ENCODE data around the gene CCDC82.

The CCDC82 gene

DNA sequence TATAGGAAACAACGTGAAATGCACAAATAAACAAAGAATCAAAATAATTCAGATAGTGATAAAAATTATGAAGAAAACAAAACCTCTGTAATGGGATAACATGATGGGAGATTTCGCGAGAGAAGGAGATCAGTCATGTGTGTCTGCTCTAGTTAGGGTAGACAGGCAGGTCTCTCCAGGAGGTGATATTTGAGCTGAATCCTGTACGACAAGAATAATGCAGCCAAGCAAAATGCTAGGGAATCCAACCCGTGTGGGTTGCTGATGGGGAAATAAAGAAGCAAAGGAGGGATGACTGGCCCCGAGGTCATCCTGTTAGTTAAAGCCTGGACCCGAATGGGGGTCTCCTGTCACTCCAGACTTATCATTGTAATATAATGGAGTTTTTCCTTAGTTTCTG, 62.8 kb downstream of the CCDC82 start:
- DNase-seq = no peak

DNA sequence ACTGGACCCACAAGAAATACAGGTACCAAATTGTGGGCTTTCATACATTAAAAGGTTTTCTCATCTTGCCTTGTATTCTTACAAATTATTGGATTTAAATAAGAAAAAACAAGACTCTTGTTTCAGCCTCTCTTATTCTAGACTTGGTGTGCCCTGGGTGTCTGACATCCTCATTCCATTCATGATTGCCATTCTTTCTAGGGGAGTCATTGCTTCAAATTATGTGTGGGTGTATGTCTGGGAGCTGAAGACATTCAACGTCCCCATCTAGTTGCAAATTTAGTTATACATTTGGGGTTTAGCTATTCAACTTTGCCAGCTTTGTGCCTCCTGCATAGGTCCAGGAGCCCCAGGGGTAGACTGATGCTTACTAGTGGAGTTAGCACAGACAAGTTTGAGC, 64.8 kb downstream of the CCDC82 start:
- no peak for DNase-seq

DNA sequence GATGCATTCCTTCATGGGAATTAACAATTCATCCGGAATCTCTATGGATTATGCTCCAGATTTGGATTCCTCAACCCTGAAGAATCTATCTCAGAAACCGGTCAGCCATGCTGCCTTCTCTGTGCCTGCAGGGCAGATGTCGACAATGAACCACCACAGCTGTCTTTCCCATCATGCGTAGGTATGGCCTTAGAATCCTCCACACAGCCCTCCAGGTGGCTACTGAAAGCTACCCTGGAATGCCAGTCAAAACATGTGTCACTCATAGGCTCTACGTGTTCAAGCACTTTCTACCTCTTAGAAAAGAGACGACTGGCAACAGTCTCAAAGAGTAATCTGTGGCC, 66.1 kb downstream of the CCDC82 start:
- no peak for DNase-seq

DNA sequence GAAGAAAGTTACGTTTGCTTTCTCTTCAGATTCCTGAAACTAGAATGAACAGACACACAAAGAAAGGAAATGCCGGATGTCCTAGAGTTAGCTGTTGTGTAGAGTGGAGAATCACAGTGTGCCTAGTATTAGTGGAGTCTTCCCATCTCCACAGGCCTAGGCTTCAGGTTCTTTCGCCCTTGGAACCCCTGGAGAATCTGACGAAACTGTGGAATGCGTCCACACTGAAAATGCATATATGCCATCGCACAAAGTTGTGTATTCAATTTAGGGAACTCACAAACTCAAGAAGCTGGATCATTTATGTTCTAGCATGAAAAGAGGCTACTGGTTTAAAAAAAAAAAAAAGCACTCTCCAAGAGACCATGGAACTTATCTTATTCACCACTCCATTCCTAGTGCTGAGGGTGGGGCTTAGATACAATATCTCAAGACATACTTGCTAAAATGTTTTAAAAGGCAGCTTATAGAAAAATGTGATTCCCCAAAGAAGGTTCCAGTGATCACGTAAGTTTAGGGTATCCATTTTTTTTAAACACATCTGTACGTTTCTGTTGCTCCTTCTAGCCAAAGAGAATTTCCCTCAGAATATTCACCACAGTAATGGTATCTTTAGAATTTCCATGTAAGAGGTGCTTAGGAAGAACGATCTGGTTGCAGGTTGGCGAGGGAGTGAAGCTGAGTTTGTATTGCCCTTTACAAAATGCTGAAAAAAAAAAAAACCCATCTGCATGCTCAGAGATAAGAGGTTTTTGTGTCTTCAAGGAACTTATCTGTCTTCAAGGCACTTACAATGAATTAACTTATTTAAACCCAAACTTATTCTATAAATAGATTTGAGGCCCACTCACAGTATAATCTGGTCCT, 66.7 kb downstream of the CCDC82 start:
- DNase-seq = no peak

DNA sequence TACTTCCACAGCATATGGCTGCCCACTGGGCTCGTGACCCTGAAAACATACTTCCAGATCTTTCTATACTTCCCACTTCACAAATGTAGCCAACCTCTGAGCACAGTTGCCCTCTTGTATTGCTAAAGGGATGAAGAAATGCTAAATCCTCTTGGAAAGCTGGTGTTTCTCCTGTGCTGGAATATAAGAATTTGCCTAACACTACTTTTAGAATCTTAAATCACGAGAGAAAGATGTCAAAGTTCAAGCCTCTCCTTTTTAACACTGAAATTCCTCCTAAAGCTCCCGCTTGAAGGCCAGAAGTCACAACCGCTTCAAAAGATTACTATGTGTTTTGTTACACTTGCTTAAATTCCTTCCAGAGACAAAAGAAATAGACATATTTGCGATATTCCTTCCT, 68.6 kb downstream of the CCDC82 start:
- DNase-seq = no peak

DNA sequence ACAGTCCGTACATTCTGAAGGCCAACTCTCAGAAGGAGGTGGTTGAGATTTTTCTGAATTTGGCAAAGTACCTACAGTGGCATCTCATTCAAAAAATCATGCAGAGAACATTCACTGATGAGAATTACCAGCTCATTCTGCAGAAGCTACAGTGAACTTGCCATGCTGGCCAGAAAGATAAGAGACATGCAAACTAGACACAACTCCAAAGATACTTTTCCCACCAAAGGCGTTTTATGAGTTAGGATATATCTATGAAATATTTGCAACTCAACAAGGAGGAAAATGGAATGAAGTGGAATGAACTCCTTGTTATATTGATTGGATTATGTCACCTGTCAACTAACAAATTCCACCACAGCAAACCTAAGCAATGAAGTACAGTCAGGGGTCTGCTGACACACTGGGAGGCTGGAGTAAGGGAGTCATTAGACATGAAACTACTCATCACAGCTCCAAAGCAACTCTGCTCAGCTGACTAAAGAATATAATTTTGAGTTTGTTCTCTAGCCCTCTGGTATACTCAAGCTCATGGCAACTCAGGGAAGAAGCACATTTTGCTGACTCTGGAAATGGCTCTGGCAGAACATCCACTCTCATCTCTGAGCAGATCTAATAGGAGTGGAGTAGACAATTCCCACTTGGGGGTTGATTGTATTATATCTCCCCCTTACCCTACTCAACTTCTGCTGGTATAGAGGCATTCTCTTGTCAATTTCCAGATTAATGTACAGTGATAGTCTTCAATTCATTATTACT, 69.6 kb downstream of the CCDC82 start:
- DNase-seq = no peak

DNA sequence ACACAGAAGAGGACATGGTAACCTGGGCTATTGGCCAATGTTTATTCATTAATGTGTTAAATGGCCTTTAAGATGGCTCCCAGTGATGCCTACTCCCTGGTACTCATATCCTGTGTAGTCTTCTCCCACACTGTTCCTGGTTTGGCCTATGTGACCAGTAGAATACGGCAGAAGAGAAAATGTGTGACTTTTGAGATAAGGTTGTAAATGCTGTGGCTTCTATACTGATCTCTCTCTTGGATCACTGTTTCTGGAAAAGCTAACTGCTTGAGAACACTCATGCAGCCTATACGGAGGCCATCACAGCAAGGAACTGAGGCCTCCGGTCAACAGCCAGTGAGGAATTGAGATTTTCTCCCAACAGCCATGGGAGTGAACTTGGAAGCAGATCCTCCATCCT, 70.9 kb downstream of the CCDC82 start:
- DNase-seq = no peak

DNA sequence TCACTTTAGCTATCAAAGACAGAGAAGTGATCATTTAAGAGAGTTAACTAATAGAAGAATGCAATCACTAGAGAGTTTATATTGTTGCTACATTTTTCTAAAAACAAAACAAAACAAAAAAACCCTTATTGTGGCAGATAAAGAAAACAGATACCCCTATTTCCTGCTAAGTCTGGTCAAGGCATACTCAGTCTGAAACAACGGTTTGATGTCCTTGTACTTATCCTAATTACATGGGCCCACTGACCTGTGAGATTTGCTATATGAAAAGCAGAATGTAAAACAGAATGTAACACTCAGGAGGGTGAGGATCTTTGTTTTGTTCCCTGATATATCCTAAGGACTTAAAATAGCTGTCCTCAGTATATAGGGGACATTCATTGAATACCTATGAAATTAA, 71.3 kb downstream of the CCDC82 start:
- DNase-seq = no peak

DNA sequence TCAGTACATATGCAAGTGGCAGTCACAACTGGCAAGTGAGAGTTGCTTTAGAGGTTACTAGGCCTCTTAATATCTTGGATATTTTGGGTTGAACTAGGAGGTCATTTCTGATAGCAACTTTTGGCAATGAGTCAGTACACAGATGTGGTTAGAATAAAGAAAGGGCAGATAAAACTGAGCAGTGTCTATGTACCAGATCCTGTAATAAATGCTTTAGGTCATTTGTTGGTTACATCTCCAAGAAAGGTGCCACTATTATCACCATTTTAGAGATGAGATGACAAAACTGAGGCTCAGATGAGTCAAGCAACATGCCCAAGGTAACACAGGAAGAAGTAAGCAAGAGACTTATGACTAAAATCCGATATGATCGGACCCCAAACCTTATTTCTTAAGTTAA, 71.7 kb downstream of the CCDC82 start:
- DNase-seq = no peak

DNA sequence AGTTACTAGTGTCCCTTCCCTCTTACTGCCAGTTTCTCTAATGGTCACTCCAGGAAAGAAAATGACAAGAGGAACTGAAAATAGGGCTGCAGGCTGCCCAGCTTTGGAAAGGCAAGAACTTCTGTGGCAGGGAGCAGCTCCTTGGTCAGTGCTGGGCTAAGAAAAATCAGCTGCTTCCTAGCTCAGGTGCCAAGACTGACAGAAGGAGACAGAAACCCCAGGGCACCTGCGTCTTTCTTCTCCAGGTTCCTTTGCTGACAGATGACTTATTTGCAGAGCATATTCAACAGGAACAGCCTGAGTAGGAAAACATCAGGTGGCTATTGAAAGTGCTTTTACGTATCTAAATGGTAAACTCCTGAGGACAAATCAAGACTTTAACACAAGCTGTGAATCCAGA, 72.1 kb downstream of the CCDC82 start:
- no peak for DNase-seq

DNA sequence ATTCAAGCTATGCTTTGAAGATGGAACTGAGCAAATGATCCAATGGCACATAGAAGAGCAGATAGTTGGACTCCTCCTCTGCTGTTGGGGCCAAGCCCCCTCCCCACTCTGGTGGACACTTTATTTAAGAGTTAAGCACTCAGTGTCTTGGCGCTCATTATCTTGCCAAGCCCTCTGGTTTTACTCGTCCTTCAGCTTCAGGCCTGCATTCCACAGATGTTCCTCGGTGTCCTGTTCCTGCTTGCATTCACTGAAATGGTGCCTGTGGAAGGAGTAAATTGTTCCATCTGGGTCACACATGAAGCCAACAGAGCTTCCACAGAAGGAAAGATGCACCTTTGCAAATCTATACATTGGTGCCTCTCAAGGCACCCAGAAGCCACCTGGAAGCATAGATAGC, 72.8 kb downstream of the CCDC82 start:
- DNase-seq = no peak

DNA sequence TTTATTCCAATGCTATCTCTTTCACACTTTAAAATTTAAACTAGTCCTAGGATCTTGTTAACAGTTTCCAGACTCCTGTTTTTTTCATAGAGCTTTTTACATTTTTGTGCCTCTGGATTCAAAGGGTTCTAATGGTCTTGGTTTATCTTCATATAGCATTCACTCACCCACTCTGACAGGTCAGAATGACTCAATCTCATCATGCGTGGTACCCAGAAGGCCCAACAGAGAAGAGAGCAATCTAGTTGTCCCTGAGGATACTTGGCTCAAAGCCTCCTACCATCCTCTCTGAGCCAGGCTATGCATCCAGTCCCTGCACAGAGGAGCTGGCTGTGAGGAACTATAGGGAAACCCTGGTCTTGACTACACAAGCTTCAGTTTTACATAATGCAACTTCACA, 74.2 kb downstream of the CCDC82 start:
- no peak for DNase-seq

DNA sequence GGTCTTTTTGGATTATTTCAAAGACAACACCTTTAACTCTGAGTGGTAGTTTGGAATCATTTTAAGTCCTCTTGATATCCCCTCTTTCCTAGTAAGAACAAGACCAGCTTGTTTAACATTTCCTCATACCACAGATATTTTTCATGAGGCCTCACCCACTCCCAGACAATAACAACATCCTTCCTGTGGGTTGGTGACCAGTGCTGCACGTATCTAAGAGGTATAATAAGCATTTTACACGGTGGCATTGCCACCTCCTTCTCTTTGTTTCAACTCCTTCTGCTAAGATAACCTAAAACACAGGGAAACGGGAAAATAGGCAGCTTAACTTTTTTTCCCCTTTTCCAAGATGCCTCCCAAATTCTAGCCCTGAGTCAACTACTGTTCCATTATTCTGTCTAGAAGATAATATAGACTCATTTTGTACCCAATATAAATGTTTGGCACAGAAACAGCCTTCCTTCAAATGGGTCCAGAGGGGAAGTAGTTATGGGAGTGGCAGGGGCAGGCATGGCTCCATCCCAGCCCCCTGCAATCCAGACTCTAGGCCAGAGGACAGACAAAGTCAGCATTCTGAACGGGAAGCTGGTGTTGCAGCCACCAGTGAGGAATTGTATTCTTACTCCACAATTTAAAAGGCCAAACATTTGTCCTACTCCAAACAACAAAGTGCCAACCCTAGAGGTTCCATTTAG, 75.2 kb downstream of the CCDC82 start:
- peak in 1 of 2 donors; percentile 15 for DNase-seq

DNA sequence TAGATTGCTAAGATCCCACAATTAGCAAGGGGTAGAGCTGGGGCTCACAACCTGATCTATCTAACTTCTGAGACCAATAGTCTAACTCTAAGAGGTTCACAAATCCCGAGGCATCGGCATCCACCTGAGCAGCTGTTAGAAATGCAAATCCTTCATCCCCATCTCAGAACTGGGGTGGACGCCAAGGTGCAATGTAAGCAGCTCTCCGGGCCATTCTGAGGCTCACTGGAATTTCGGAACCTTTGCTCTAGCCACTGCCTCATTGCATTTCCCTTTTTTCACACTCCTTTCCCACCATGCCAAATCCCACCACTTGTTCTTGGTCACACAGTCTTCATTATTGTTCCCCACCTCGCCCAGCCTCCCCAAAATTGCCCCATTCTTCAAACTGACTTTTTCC, 76.5 kb downstream of the CCDC82 start:
- DNase-seq = no peak

DNA sequence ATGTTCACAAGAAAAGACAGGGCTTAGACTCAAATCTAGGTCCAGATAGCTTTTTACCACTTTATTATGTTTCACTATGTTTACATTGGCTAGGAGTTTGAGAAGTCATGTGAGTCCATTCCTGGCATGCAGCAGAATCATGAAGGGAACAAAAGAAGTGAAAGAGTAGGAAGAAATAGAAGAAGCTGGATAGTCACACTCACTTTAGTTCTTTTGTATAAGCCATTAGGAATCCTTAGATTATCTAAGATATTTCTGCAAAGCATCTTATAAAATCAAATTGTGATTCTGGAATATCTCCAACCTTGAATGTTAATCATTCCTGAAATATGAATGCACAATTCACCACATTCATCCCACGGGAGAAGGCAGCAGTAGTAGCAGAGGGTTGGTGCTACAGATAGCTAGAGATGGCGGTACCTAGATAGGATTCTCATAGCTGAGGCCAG, 78.6 kb downstream of the CCDC82 start:
- DNase-seq = no peak

DNA sequence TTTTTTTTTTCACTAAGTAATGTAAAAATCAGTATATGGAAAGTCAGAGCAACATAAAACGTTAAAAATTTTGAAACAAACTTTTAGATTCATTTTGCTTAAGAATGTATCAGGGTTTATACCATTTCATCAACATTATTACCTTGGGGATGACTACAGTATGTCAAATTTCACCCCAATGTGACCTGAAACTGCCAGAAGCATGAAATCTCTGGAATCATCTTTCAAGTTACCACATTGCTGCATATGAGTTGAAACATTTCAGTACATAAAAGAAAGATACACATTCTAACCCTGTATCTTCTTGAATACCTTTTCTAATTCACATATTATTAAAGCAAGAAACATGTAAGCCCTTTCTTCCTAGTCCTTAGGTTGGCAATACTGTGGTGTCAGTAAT, 79.5 kb downstream of the CCDC82 start:
- no peak for DNase-seq

DNA sequence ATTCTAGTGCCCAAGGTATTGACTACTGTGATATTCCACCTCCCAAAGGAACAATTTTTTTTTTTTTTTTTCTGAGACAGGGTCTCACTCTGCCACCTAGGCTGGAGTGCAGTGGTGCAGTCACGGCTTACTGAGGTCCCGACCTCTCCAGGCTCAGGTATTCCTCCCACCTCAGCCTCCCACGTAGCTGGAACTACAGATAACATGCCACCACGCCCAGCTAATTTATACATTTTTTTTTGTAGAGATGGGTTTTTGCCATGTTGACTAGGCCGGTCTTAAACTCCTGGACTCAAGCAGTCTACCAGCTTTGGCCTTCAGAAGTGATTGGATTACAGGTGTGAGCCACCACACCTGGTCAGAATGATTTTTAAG, 80.1 kb downstream of the CCDC82 start:
- no peak for DNase-seq

DNA sequence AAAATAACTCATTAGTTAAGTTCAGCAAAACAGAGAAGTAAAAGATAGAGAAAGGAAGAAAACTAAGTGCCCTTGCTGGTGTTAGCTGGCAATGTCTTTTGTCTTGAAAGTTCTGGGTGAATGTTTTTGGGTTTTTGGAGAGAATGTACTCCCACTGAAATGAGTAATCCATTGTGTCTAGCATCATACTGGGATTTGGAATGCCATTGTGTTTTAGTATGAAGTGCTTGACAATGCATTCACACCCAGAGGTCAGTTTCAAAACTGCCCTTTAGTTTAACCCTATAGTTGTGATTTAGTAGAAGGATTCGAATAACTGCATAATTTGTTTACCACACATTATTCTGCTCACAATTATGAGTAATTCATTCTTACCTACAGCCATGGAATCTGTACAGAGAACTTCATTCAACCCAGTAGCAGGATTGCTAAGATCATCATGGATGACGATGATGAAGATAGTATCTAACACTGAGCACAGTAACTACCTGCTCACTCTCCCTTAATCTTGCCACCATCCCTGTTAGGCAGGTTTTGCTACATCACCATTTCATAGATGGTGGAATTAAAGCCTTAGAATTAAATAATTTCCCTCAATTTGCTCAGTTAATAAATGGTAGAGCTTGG, 80.6 kb downstream of the CCDC82 start:
- DNase-seq = no peak

DNA sequence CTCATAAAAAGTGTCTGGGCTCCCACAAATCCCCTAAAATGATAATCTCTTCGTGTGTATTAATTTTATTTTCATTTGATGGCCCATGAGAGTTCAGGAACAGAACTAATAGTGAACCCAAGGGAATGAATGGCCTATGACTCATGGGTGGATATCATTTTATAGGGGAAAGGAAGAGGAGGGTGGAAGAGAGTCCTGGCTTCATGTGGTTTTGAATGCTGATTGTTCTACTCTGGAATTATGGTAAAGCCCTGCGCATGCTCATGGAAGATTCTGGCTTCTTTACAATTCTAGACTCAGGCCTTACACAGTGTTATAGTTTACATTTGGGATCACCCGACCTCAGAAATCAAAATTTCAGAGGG, 82.0 kb downstream of the CCDC82 start:
- DNase-seq = no peak

DNA sequence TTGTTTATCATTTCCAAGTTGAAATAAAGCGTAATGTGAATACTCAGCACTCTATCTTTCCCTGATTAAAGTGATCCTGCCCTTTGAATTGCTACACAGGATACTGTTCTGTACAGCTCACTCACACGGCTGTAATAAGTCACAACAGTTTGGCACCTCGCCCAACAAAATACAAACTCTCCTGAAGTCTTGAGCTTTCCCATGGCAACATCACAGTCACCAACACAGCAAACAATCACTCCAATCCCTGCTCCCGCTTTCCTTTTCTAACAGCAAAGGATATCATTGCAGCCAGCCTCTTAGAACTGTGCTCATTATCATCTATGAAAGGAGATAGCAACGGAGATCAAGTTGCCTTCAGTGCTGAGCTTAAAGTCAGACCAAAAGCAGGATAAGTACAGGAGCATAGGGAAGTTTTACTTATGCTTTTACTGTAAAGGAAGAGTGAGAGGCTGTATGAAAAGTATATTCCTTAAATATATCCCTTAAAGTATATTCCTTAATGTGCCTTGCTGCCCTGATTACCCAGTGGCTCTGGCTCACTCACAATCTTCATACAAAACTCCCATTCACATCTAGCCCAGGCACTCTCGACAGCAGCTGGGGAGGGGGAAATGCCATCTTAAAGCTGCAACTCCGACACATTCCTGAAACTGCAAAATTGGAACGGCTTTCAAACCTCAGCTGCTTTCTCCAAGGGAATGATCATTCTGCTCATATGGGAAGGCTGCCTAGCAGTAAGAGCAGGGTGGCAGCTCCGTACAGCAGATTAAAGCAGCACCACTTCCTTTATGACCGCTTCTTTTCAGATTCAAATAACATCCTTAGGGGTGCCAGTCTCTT, 82.6 kb downstream of the CCDC82 start:
- peak in 1 of 2 donors; percentile 23 for DNase-seq

DNA sequence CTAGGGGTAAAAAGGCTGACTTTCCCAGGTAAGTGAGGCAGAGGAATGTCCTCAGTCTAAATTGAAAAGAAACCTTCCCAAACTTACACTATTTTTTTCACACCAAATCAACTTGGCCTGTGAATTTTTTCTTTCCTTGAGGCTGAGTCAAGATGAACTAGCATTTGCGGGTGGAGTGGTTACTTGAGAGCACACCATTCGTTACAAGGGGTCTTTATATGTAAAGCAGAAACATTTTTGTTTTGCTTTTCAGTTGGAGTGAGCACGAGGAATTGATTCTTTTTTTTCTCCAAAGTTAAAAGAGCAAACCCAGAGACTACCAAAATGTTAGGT, 83.1 kb downstream of the CCDC82 start:
- DNase-seq = no peak

DNA sequence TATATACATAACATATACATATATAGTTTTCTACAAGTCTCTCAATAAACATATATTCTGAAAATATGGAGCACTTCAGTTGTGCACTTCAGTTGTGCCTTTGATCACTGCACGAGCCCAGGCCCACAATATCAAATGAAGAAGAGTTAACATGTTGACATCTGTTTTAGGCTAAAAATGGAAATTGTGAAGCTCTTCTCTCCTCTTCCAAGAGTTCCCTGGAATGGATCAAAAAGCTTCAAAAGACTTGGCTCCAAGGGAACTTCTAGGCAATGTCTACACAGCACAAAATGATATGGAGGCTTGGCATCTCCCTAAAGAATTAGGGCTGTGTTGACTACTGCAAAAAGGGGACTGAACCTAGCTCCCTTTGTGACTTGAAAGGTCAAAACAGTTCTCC, 83.6 kb downstream of the CCDC82 start:
- DNase-seq = no peak

DNA sequence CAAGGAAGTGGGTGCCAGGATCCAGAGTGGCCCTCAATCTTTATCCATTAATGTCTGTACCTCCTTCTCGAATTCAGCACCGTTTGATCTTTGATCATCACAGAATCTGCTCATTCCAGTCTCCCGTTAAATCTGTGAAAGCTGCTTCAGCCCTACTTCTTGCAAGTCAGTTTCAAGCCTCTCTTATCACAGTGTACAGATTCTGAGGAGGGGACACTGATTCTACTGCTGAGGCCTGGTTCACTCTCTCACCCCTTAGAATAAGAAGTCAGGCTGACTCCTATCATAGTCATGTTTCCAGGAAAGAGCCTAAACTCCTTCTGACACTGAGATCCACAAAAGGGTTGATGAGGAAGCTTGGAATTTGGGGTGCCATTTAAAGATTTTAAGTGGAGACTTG, 85.7 kb downstream of the CCDC82 start:
- DNase-seq = no peak
